Lung (tissue), 12 donors: ENCODE results near the gene JPH2. TPM values are rescaled to one million over a fixed set of nuclear protein-coding genes. Genes with fewer than 3 reads are reported as not detected.
A peak's percentile ranks its signal among the peaks of the same experiment; 100 is the strongest.
"Not testable (repeated sequence)": the region's sequence is repeated elsewhere in the genome, so short reads cannot be mapped to it uniquely, and the experiment has no call there.

Experiments
- ATAC-seq: fragments of 200-7000 bp; cut with Tn5 transposase; one replicate; pipeline ENCODE4 v1.9.1; 2020; ENCODE audit warnings: moderate number of reproducible peaks; ENCODE audit not compliant: insufficient read depth, low FRiP score
- DNase-seq, 3 donors: peaks; one replicate each; pipeline ENCODE4 v3.0.0-alpha.2; 2013 to 2017
- H3K27ac ChIP-seq, 2 donors: one replicate each; pipeline ENCODE4 v1.5.1; 2013; ENCODE audit warnings: mild to moderate bottlenecking in 2 of 2, moderate library complexity in 2 of 2, control low read depth in 1 of 2, inconsistent platforms in 1 of 2, low read depth in 1 of 2, low read length in 1 of 2
- H3K27me3 ChIP-seq, 3 donors: one replicate each; pipeline ENCODE4 v1.5.1; 2013; ENCODE audit warnings: low read length in 2 of 3; ENCODE audit not compliant: control insufficient read depth in 3 of 3, insufficient read depth in 3 of 3
- H3K36me3 ChIP-seq, 4 donors: one replicate each; pipeline ENCODE4 v1.5.1; 2013; ENCODE audit warnings: low read length in 4 of 4, mild to moderate bottlenecking in 1 of 4, moderate library complexity in 1 of 4; ENCODE audit not compliant: control insufficient read depth in 4 of 4, insufficient read depth in 4 of 4
- H3K4me1 ChIP-seq, 5 donors: one replicate each; pipeline ENCODE4 v1.5.1; 2013; ENCODE audit warnings: low read length in 5 of 5, mild to moderate bottlenecking in 2 of 5, moderate library complexity in 1 of 5; ENCODE audit not compliant: control insufficient read depth in 5 of 5, insufficient read depth in 5 of 5
- H3K4me3 ChIP-seq: one replicate; pipeline ENCODE4 v1.5.1; 2013; ENCODE audit warnings: mild to moderate bottlenecking, control low read depth, moderate library complexity
- H3K9ac ChIP-seq, 2 donors: one replicate each; pipeline ENCODE4 v1.5.1; 2013; ENCODE audit warnings: low read length in 2 of 2, control low read depth in 1 of 2; ENCODE audit not compliant: insufficient read depth in 1 of 2
- H3K9me3 ChIP-seq, 4 donors: one replicate each; pipeline ENCODE4 v1.5.1; 2013; ENCODE audit warnings: low read length in 3 of 4, mild to moderate bottlenecking in 1 of 4, moderate library complexity in 1 of 4; ENCODE audit not compliant: control insufficient read depth in 4 of 4, insufficient read depth in 3 of 4
- CTCF ChIP-seq: IDR thresholded peaks from 2 replicates; pipeline ENCODE4 v1.5.1; 2012; ENCODE audit warnings: mild to moderate bottlenecking; ENCODE audit errors: control extremely low read depth, extremely low read depth
- WGBS, 2 donors: extraction: QIAGEN DNeasy Blood & Tissue Kit; methylation state at CpG; one replicate each; pipeline ENCODE4 v1.1.7; 2013; 5-methylcytosine and 5-hydroxymethylcytosine counted together
- polyA plus RNA-seq, 2 donors: library from polyadenylated mRNA; stranded (reverse); fragments of 200-250 nt; gene quantifications; one replicate each; pipeline ENCODE4 v1.2.1, GENCODE V29; 2013
- total RNA-seq, 2 donors: library from RNA; depleted of rRNA in 1 of 2; stranded (reverse); fragments of >200 nt in 1 of 2; gene quantifications; one replicate each; pipeline ENCODE4 v1.2.1, GENCODE V29; 2014 to 2021
- donor health status: control.
- donor health status: control.
- donor health status: Bipolar disorder and iron deficiency.
- donor health status: healthy.
- donor health status: DM: yes; HTN: yes; CAD: no.

Gene JPH2
- total and polyA plus RNA-seq, 4 donors = 2.5 to 9.2 (median 2.7) TPM

GRCh38 chr20:44190197-44190852 lies 3.3 kb upstream of the JPH2 start:
- not testable (repeated sequence) for H3K9ac ChIP-seq, H3K9me3 ChIP-seq, ATAC-seq, H3K27ac ChIP-seq, H3K4me3 ChIP-seq, H3K36me3 ChIP-seq
- 27 to 34% methylated on average over 15 of the region's 15 CpGs for WGBS, 2 donors
- peak; percentile 64 to 84 (median 83) for DNase-seq
- H3K4me1 ChIP-seq = peaks cover 0 to 16% (median 9%) of the 10 kb centered on the region in 5 donors
- peaks cover 0 to 15% (median 2%) of the 10 kb centered on the region in 3 donors for H3K27me3 ChIP-seq
- peak; percentile 62 for TF ChIP-seq CTCF

GRCh38 chr20:44188752-44189151 lies 1.8 kb upstream of the JPH2 start:
- DNase-seq (no peak), ATAC-seq (peak; percentile 12)
- 58 to 60% methylated on average over 6 of the region's 6 CpGs for WGBS, 2 donors
- H3K4me3 ChIP-seq = no peak overlapping the region
- no peaks in the 10 kb centered on the region for H3K9me3 ChIP-seq
- H3K4me1 ChIP-seq = peaks cover 0 to 16% (median 9%) of the 10 kb centered on the region in 5 donors
- H3K27ac ChIP-seq = peak overlapping the region; percentile 49 to 95
- H3K36me3 ChIP-seq = no peaks in the 10 kb centered on the region
- TF ChIP-seq CTCF = no peak
- H3K27me3 ChIP-seq = peaks cover 0 to 20% (median 2%) of the 10 kb centered on the region in 3 donors
- H3K9ac ChIP-seq = no peak overlapping the region

- H3K27me3 ChIP-seq = peaks cover 0 to 22% (median 2%) of the 10 kb centered on the region in 3 donors
- H3K4me3 ChIP-seq = no peak overlapping the region
- peak overlapping the region; percentile 68 to 95 for H3K27ac ChIP-seq
- whole genome bisulfite sequencing, 2 donors = 25 to 30% methylated on average over 8 of the region's 8 CpGs
- TF ChIP-seq CTCF = no peak
- peak overlapping the region in 1 of 2 donors; percentile 23 for H3K9ac ChIP-seq
- H3K36me3 ChIP-seq = no peaks in the 10 kb centered on the region
- ATAC-seq (no peak), DNase-seq (peak in 1 of 3 donors; percentile 4)
- H3K9me3 ChIP-seq = no peaks in the 10 kb centered on the region
- peaks cover 0 to 16% (median 9%) of the 10 kb centered on the region in 5 donors for H3K4me1 ChIP-seq
These were observed 1.1 kb upstream of the JPH2 start for GRCh38 chr20:44187772-44188709.
